HG03025 (cell line): ENCODE results near the gene RHOXF1.
"Not testable (repeated sequence)": the region's sequence is repeated elsewhere in the genome, so short reads cannot be mapped to it uniquely, and the experiment has no call there.

Source experiments
- ATAC-seq: cut with Tn5 transposase; IDR thresholded peaks from one replicate; pipeline ENCODE4 v1.9.1; 2021; ENCODE audit warnings: mild to moderate bottlenecking, moderate library complexity; ENCODE audit not compliant: unreplicated experiment, low FRiP score

RHOXF1 gene

GRCh38 chrX:120115438-120115963 lies at the start of gene RHOXF1:
Gene RHOXF1 (minus strand): TSS chrX:120115913. CDS start chrX:120115862, 51 bp downstream.
- ATAC-seq = no peak

- not testable (repeated sequence) for ATAC-seq
These were observed 43.4 kb upstream of the RHOXF1 start for GRCh38 chrX:120159086-120159485.

- not testable (repeated sequence) for ATAC-seq
These were observed 42.6 kb upstream of the RHOXF1 start, which contains the start of gene RHOXF2 for GRCh38 chrX:120158313-120158712. Gene RHOXF2 (plus strand): TSS chrX:120158613. CDS start chrX:120158751, 138 bp downstream.

GRCh38 chrX:120150109-120150744 lies 34.5 kb upstream of the RHOXF1 start:
- ATAC-seq = not testable (repeated sequence)

- no peak for ATAC-seq
These were observed 31.8 kb upstream of the RHOXF1 start for GRCh38 chrX:120147537-120147936.

GRCh38 chrX:120146323-120146722 lies 30.6 kb upstream of the RHOXF1 start:
- not testable (repeated sequence) for ATAC-seq

GRCh38 chrX:120145295-120145925 lies 29.7 kb upstream of the RHOXF1 start:
- ATAC-seq = no peak

GRCh38 chrX:120144178-120144844 lies 28.6 kb upstream of the RHOXF1 start:
- no peak for ATAC-seq

GRCh38 chrX:120140293-120140981 lies 24.7 kb upstream of the RHOXF1 start:
- ATAC-seq = no peak

GRCh38 chrX:120137439-120137838 lies 21.7 kb upstream of the RHOXF1 start:
- ATAC-seq = no peak

- ATAC-seq = no peak
These were observed 21.1 kb upstream of the RHOXF1 start for GRCh38 chrX:120136840-120137239.

- ATAC-seq = no peak
These were observed 20.4 kb upstream of the RHOXF1 start for GRCh38 chrX:120136128-120136527.

- not testable (repeated sequence) for ATAC-seq
These were observed 12.7 kb upstream of the RHOXF1 start for GRCh38 chrX:120128306-120128846.

- no peak for ATAC-seq
These were observed 9.7 kb upstream of the RHOXF1 start for GRCh38 chrX:120125444-120125843.

- ATAC-seq = no peak
These were observed 4.5 kb upstream of the RHOXF1 start for GRCh38 chrX:120120223-120120622.

GRCh38 chrX:120111611-120112010 lies 4.1 kb downstream of the RHOXF1 start:
- ATAC-seq = no peak

GRCh38 chrX:120109378-120109777 lies 6.3 kb downstream of the RHOXF1 start:
- ATAC-seq = no peak

GRCh38 chrX:120104707-120105106 lies 11.0 kb downstream of the RHOXF1 start:
- ATAC-seq = not testable (repeated sequence)

GRCh38 chrX:120101057-120101456 lies 14.7 kb downstream of the RHOXF1 start:
- not testable (repeated sequence) for ATAC-seq

GRCh38 chrX:120090208-120090607 lies 25.5 kb downstream of the RHOXF1 start:
- ATAC-seq = no peak
